Neural progenitor cell (in vitro differentiated cells): ENCODE measurements around the gene KRT39. TPM values are rescaled to one million over a fixed set of nuclear protein-coding genes. Genes with fewer than 3 reads are reported as not detected.
A peak's percentile ranks its signal among the peaks of the same experiment; 100 is the strongest.

Experiments used
- DNase-seq: peaks from one replicate; pipeline ENCODE4 v3.0.0-alpha.2; 2016; ENCODE audit warnings: low spot score
- H2AFZ ChIP-seq: fragments of 200-600 bp; sonication (generic); replicated peaks from 2 replicates; pipeline ENCODE4 v1.6.1; 2016; ENCODE audit warnings: antibody characterized with exemption
- H3F3A ChIP-seq: fragments of 200-600 bp; sonication (generic); 2 replicates; pipeline ENCODE4 v1.6.1; 2016; ENCODE audit warnings: antibody characterized with exemption, low read depth
- H3K27ac ChIP-seq: fragments of 200-600 bp; sonication (generic); 2 replicates; pipeline ENCODE4 v1.5.1; 2016; ENCODE audit warnings: mild to moderate bottlenecking
- H3K27me3 ChIP-seq: fragments of 200-600 bp; sonication (generic); 2 replicates; pipeline ENCODE4 v1.6.1; 2016; ENCODE audit warnings: mild to moderate bottlenecking, moderate library complexity
- H3K36me3 ChIP-seq: fragments of 200-600 bp; sonication (generic); 2 replicates; pipeline ENCODE4 v1.5.1; 2016
- H3K4me1 ChIP-seq: fragments of 200-600 bp; sonication (generic); 2 replicates; pipeline ENCODE4 v1.6.1; 2016; ENCODE audit warnings: mixed run types
- H3K4me2 ChIP-seq: fragments of 200-600 bp; sonication (generic); 2 replicates; pipeline ENCODE4 v1.6.1; 2016
- H3K4me3 ChIP-seq: fragments of 200-600 bp; sonication (generic); 2 replicates; pipeline ENCODE4 v1.5.1; 2016
- H3K79me2 ChIP-seq: fragments of 200-600 bp; sonication (generic); 2 replicates; pipeline ENCODE4 v1.6.1; 2016; ENCODE audit warnings: low read depth
- H3K9ac ChIP-seq: fragments of 200-600 bp; sonication (generic); 2 replicates; pipeline ENCODE4 v1.6.1; 2016
- H3K9me3 ChIP-seq: fragments of 200-600 bp; sonication (generic); 2 replicates; pipeline ENCODE4 v1.5.1; 2016; ENCODE audit warnings: low read depth
- H4K20me1 ChIP-seq: fragments of 200-600 bp; sonication (generic); 2 replicates; pipeline ENCODE4 v1.6.1; 2016; ENCODE audit warnings: low read depth
- H3K27ac Mint-ChIP-seq: 3 replicates; pipeline ENCODE4 v1.8.0; 2021; ENCODE audit warnings: mixed read lengths
- H3K27me3 Mint-ChIP-seq: 2 replicates; pipeline ENCODE4 v1.8.0; 2022; ENCODE audit warnings: low read depth, mild to moderate bottlenecking, inconsistent platforms, moderate library complexity, mixed read lengths; ENCODE audit not compliant: insufficient read depth
- H3K36me3 Mint-ChIP-seq: 3 replicates; pipeline ENCODE4 v1.8.0; 2021; ENCODE audit warnings: mixed read lengths
- H3K4me1 Mint-ChIP-seq: 3 replicates; pipeline ENCODE4 v1.8.0; 2021; ENCODE audit warnings: mixed read lengths
- H3K4me3 Mint-ChIP-seq: 3 replicates; pipeline ENCODE4 v1.8.0; 2021; ENCODE audit warnings: mild to moderate bottlenecking, moderate library complexity, mixed read lengths
- H3K9me3 Mint-ChIP-seq: 3 replicates; pipeline ENCODE4 v1.8.0; 2020; ENCODE audit warnings: mixed read lengths
- CTCF ChIP-seq: fragments of 200-600 bp; sonication (generic); IDR thresholded peaks from 2 replicates; pipeline ENCODE4 v1.5.1; 2017; ENCODE audit warnings: antibody characterized with exemption, mild to moderate bottlenecking
- EZH2 ChIP-seq: fragments of 200-600 bp; sonication (generic); IDR thresholded peaks from 2 replicates; pipeline ENCODE4 v1.6.1; 2017; ENCODE audit warnings: antibody characterized with exemption, mild to moderate bottlenecking, moderate library complexity
- EZH2phosphoT487 ChIP-seq: fragments of 200-600 bp; sonication (generic); IDR thresholded peaks from 2 replicates; pipeline ENCODE4 v1.6.1; 2017; ENCODE audit warnings: antibody characterized with exemption
- total RNA-seq: library from RNA; depleted of rRNA; stranded (reverse); fragments of >200 nt; gene quantifications from 2 replicates; pipeline ENCODE4 v1.2.3, GENCODE V29; 2015; ENCODE audit warnings: low replicate concordance

Gene KRT39
- total RNA-seq, 1 donor from 2014 or later = not detected

GRCh38 chr17:40978575-40979151, 11.9 kb upstream of the KRT39 start:
- H3K27ac ChIP-seq = no peak overlapping the region
- no peaks in the 10 kb centered on the region for H3K27me3 Mint-ChIP-seq
- H3F3A ChIP-seq = no peaks in the 10 kb centered on the region
- H3K9ac ChIP-seq = no peak overlapping the region
- no peak overlapping the region for H3K4me3 Mint-ChIP-seq
- no peaks in the 10 kb centered on the region for H3K27me3 ChIP-seq
- H3K4me1 Mint-ChIP-seq = peaks cover 15% of the 10 kb centered on the region
- H3K79me2 ChIP-seq = no peaks in the 10 kb centered on the region
- H2AFZ ChIP-seq = peak overlapping the region; percentile 36
- TF ChIP-seq EZH2 = no peak
- TF ChIP-seq CTCF = no peak
- no peak for TF ChIP-seq EZH2phosphoT487
- H3K27ac Mint-ChIP-seq = no peak overlapping the region
- no peaks in the 10 kb centered on the region for H4K20me1 ChIP-seq
- H3K36me3 ChIP-seq = no peaks in the 10 kb centered on the region
- no peak overlapping the region for H3K4me3 ChIP-seq
- no peak overlapping the region for H3K4me2 ChIP-seq
- no peaks in the 10 kb centered on the region for H3K36me3 Mint-ChIP-seq
- no peaks in the 10 kb centered on the region for H3K9me3 Mint-ChIP-seq
- DNase-seq = no peak
- H3K9me3 ChIP-seq = no peaks in the 10 kb centered on the region
- H3K4me1 ChIP-seq = no peaks in the 10 kb centered on the region

- Histone ChIP-seq H3K79me2 (no peaks in the 10 kb centered on the region), H3K36me3 (no peaks in the 10 kb centered on the region), H3K27me3 (no peaks in the 10 kb centered on the region), H3K4me2 (no peak overlapping the region), H4K20me1 (no peaks in the 10 kb centered on the region), H3K9me3 (peaks cover 4% of the 10 kb centered on the region), H3K4me3 (no peak overlapping the region), H3K9ac (no peak overlapping the region), H3F3A (no peaks in the 10 kb centered on the region), H2AFZ (no peak overlapping the region), H3K4me1 (no peaks in the 10 kb centered on the region), H3K27ac (no peak overlapping the region)
- Mint-ChIP-seq H3K36me3 (no peaks in the 10 kb centered on the region), H3K27ac (no peak overlapping the region), H3K4me3 (no peak overlapping the region), H3K9me3 (no peaks in the 10 kb centered on the region), H3K27me3 (no peaks in the 10 kb centered on the region), H3K4me1 (peaks cover 9% of the 10 kb centered on the region)
- DNase-seq = no peak
- TF ChIP-seq EZH2 = no peak
- TF ChIP-seq CTCF = no peak
- no peak for TF ChIP-seq EZH2phosphoT487
Measured at GRCh38 chr17:40975516-40975915, 8.8 kb upstream of the KRT39 start.

GRCh38 chr17:40974366-40974765, 7.6 kb upstream of the KRT39 start:
- H3K27me3 Mint-ChIP-seq = no peaks in the 10 kb centered on the region
- no peak for DNase-seq
- H3K4me1 Mint-ChIP-seq = peaks cover under 1% of the 10 kb centered on the region
- Histone ChIP-seq H3K4me2 (no peak overlapping the region), H3K36me3 (no peaks in the 10 kb centered on the region), H3K9me3 (peaks cover 6% of the 10 kb centered on the region), H3F3A (no peaks in the 10 kb centered on the region), H4K20me1 (no peaks in the 10 kb centered on the region), H3K4me3 (no peak overlapping the region), H2AFZ (no peak overlapping the region), H3K27ac (no peak overlapping the region), H3K9ac (no peak overlapping the region), H3K4me1 (no peaks in the 10 kb centered on the region), H3K27me3 (no peaks in the 10 kb centered on the region), H3K79me2 (no peaks in the 10 kb centered on the region)
- no peak overlapping the region for H3K4me3 Mint-ChIP-seq
- TF ChIP-seq EZH2 (no peak), EZH2phosphoT487 (no peak), CTCF (no peak)
- H3K27ac Mint-ChIP-seq = no peak overlapping the region
- H3K36me3 Mint-ChIP-seq = no peaks in the 10 kb centered on the region
- no peaks in the 10 kb centered on the region for H3K9me3 Mint-ChIP-seq
